ENCODE measurements around the gene PCDH15. TPM values are rescaled to one million over a fixed set of nuclear protein-coding genes. Genes with fewer than 3 reads are reported as not detected.

PCDH15 gene
- total and polyA plus RNA-seq, 4 donors: 0.03 to 16.9 (median 0.88) TPM

GRCh38 chr10:53827261-53827660, 973.8 kb downstream of the PCDH15 start:
- ATAC-seq (ENCODE audit: insufficient read depth, low FRiP score): no peak
- no peaks in the 10 kb centered on the region for H3K9me3 ChIP-seq (ENCODE audit: control insufficient read depth in 4 of 4, insufficient read depth in 3 of 4, low read length in 3 of 4)
- H3K4me3 ChIP-seq: no peak overlapping the region
- H3K27me3 ChIP-seq (ENCODE audit: control insufficient read depth in 3 of 3, insufficient read depth in 3 of 3, low read length in 2 of 3): no peaks in the 10 kb centered on the region
- 95 to 96% methylated on average over 15 of the region's 15 CpGs for WGBS, 2 donors
- H3K36me3 ChIP-seq (ENCODE audit: control insufficient read depth in 4 of 4, insufficient read depth in 4 of 4, low read length in 4 of 4): no peaks in the 10 kb centered on the region
- TF ChIP-seq CTCF (IDR thresholded peaks at IDR 0.05; ENCODE audit: control extremely low read depth, extremely low read depth): no peak
- H3K27ac ChIP-seq (ENCODE audit: low read depth in 1 of 2, low read length in 1 of 2): no peak overlapping the region
- H3K4me1 ChIP-seq (ENCODE audit: control insufficient read depth in 5 of 5, insufficient read depth in 5 of 5, low read length in 5 of 5): no peaks in the 10 kb centered on the region
- no peak for DNase-seq
- no peak overlapping the region for H3K9ac ChIP-seq (ENCODE audit: insufficient read depth in 1 of 2, low read length in 2 of 2)

DNA sequence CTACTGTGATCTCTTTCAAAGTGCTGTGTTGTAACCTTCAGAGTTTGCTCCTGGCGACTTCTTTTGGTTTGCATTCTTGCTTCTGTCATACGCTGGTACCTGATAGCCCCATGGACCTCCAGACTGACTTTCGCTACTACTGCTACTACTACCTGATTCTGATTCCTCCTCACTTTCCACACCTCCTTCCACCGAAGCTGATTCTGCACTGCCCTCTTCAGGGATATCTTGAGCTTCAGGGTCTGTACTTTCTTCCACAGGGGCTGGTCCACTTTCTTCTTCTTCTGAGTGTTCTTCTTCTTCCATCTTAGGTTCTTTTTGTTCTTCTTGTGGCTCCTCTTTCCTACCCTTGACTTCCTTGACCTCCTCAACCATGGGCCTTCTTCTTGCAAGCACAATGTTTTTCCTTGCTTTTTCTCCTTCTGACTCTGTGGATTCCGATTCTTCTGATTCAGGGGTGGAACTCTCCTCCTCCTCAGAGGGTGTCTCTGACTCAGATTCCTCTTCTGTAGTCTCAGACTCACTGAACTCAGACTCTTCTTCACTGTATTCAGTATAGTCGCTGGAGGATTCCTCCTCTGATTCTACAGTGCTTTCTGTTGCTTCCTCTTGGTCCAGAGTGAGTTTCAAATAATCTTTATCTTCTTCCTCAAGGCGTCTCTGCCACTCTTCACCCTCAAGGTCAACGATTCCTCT, 992.2 kb downstream of the PCDH15 start:
- Histone ChIP-seq H3K4me3 (no peak overlapping the region), H3K9ac (ENCODE audit: insufficient read depth in 1 of 2, low read length in 2 of 2) (no peak overlapping the region), H3K27ac (ENCODE audit: low read depth in 1 of 2, low read length in 1 of 2) (no peak overlapping the region), H3K27me3 (ENCODE audit: control insufficient read depth in 3 of 3, insufficient read depth in 3 of 3, low read length in 2 of 3) (no peaks in the 10 kb centered on the region), H3K9me3 (ENCODE audit: control insufficient read depth in 4 of 4, insufficient read depth in 3 of 4, low read length in 3 of 4) (no peaks in the 10 kb centered on the region), H3K36me3 (ENCODE audit: control insufficient read depth in 4 of 4, insufficient read depth in 4 of 4, low read length in 4 of 4) (no peaks in the 10 kb centered on the region), H3K4me1 (ENCODE audit: control insufficient read depth in 5 of 5, insufficient read depth in 5 of 5, low read length in 5 of 5) (no peaks in the 10 kb centered on the region)
- TF ChIP-seq CTCF (IDR thresholded peaks at IDR 0.05; ENCODE audit: control extremely low read depth, extremely low read depth): no peak
- DNase-seq (no peak), ATAC-seq (ENCODE audit: insufficient read depth, low FRiP score) (no peak)
- WGBS, 2 donors: 78 to 80% methylated on average over 8 of the region's 8 CpGs

- Histone ChIP-seq H3K27ac (ENCODE audit: low read depth in 1 of 2, low read length in 1 of 2) (no peak overlapping the region), H3K27me3 (ENCODE audit: control insufficient read depth in 3 of 3, insufficient read depth in 3 of 3, low read length in 2 of 3) (no peaks in the 10 kb centered on the region), H3K9me3 (ENCODE audit: control insufficient read depth in 4 of 4, insufficient read depth in 3 of 4, low read length in 3 of 4) (peaks cover 0 to 2% (median 0%) of the 10 kb centered on the region in 4 donors), H3K4me3 (no peak overlapping the region), H3K4me1 (ENCODE audit: control insufficient read depth in 5 of 5, insufficient read depth in 5 of 5, low read length in 5 of 5) (no peaks in the 10 kb centered on the region), H3K36me3 (ENCODE audit: control insufficient read depth in 4 of 4, insufficient read depth in 4 of 4, low read length in 4 of 4) (no peaks in the 10 kb centered on the region), H3K9ac (ENCODE audit: insufficient read depth in 1 of 2, low read length in 2 of 2) (no peak overlapping the region)
- no peak for TF ChIP-seq CTCF (IDR thresholded peaks at IDR 0.05; ENCODE audit: control extremely low read depth, extremely low read depth)
- ATAC-seq (ENCODE audit: insufficient read depth, low FRiP score): no peak
- DNase-seq: no peak
- 85 to 88% methylated on average over 8 of the region's 8 CpGs for WGBS, 2 donors
Measured at GRCh38 chr10:53786236-53786900, 1014.7 kb downstream of the PCDH15 start.

Data from lung (tissue), 12 donors.